Brain microvascular endothelial cell (primary cell): Measurements from ENCODE around the gene WDR90.

Experiments used
- DNase-seq: peaks from one replicate; pipeline ENCODE4 v3.0.0-alpha.2; 2020
- H3K27ac ChIP-seq: fragments of 250-450 bp; sonication (Bioruptor Pico); 2 replicates; pipeline ENCODE4 v1.5.1; 2020; ENCODE audit warnings: mild to moderate bottlenecking, moderate library complexity
- H3K27me3 ChIP-seq: fragments of 250-450 bp; sonication (Bioruptor Pico); replicated peaks from 2 replicates; pipeline ENCODE4 v1.5.1; 2020; ENCODE audit warnings: mild to moderate bottlenecking
- H3K36me3 ChIP-seq: fragments of 250-450 bp; sonication (Bioruptor Pico); replicated peaks from 2 replicates; pipeline ENCODE4 v1.5.1; 2020; ENCODE audit warnings: mild to moderate bottlenecking
- H3K4me3 ChIP-seq: 2 replicates; pipeline ENCODE4 v1.5.1; 2011; ENCODE audit warnings: low read depth, mild to moderate bottlenecking, control low read depth, low read length, moderate library complexity
- in situ Hi-C: cut with HindIII; loops from 2 replicates; pipeline ENCODE4 v1.10.0; 2017; ENCODE audit warnings: low sequenced_read_pairs, low pct_ligation_motif_present
- TF ChIP-seq, protein P1 (sequence below): IDR thresholded peaks from 2 replicates; pipeline ENCODE4 v1.5.1; 2011; ENCODE audit warnings: low read depth, mild to moderate bottlenecking, moderate library complexity, low read length, control low read depth, inconsistent platforms; ENCODE audit errors: missing control alignments

WDR90 gene

DNA sequence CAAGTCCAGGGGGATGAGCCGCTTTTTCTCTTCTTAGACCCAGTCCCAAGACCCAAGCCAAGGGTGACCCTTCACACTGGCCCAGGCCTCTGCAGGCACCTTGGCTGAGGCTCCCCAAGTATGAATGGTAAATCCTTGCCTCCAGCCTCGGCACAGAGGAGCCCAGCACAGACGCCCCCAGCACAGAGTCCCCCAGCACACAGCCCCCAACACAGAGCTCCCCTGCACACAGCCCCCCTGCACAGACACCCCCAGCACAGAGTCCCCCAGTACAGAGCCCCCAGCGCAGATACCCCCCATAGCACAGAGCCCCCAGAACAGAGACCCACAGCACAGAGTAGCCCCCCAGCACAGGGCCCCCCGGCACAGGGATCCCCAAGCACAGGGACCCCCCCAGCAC, 8.6 kb upstream of the WDR90 start:
- TF ChIP-seq, protein P1, sequence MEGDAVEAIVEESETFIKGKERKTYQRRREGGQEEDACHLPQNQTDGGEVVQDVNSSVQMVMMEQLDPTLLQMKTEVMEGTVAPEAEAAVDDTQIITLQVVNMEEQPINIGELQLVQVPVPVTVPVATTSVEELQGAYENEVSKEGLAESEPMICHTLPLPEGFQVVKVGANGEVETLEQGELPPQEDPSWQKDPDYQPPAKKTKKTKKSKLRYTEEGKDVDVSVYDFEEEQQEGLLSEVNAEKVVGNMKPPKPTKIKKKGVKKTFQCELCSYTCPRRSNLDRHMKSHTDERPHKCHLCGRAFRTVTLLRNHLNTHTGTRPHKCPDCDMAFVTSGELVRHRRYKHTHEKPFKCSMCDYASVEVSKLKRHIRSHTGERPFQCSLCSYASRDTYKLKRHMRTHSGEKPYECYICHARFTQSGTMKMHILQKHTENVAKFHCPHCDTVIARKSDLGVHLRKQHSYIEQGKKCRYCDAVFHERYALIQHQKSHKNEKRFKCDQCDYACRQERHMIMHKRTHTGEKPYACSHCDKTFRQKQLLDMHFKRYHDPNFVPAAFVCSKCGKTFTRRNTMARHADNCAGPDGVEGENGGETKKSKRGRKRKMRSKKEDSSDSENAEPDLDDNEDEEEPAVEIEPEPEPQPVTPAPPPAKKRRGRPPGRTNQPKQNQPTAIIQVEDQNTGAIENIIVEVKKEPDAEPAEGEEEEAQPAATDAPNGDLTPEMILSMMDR = no peak
- DNase-seq = no peak
- in situ Hi-C loops = no loop called here
- H3K36me3 ChIP-seq = no peaks in the 10 kb centered on the region
- no peak overlapping the region for H3K27ac ChIP-seq
- no peak overlapping the region for H3K4me3 ChIP-seq
- H3K27me3 ChIP-seq = no peaks in the 10 kb centered on the region

DNA sequence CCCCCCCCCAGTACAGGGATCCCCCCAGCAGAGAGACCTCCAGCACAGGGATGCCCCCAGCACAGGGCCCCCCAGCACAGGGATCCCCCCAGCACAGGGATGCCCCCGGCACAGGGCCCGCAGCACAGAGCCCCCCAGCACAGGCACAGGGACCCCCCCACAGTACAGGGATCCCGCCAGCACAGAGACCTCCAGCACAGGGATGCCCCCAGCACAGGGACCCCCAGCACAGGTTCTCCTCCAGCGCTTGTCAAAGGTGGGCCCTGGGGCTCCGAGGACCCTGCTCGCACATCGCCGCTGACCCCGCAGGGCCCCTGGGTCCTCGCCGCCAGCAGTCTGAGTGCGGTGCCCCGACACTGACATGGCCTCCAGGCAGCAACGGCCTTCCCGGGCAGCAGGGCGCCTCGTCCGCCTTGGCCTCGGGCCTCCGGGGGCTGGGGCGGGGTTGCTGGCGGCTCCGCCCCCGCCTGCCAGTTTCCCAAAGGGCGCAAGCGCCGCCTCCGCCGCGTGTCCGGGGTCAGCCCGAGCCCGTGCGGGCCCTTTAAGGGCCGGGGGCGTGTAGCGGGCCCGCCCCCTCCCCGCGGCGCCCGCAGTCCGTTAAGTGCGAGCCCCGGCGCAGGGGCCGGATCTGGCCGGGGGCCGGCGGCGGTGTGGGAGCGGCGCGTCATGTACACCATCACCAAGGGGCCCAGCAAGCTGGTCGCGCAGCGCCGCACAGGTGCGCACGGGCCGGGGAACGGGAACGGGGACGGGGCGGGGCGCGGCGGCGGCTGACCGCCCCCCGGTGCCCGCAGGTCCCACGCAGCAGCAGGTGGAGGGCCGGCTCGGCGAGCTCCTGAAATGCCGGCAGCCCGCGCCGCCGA, 7.6 kb upstream of the WDR90 start, which contains the start of gene MCRIP2:
Gene MCRIP2 (plus strand): TSS at position 503 of the 863 bp plus-strand sequence. CDS start 164 bp downstream, at position 667.
- H3K27ac ChIP-seq = no peak within 1 kb of the TSS
- DNase-seq = peak; percentile 18
- H3K27me3 ChIP-seq = no peaks in the 10 kb centered on the region
- TF ChIP-seq, protein P1 = no peak
- no peaks in the 10 kb centered on the region for H3K36me3 ChIP-seq
- in situ Hi-C loops = no loop called here
- H3K4me3 ChIP-seq = peak within 1 kb of the TSS; percentile 53

DNA sequence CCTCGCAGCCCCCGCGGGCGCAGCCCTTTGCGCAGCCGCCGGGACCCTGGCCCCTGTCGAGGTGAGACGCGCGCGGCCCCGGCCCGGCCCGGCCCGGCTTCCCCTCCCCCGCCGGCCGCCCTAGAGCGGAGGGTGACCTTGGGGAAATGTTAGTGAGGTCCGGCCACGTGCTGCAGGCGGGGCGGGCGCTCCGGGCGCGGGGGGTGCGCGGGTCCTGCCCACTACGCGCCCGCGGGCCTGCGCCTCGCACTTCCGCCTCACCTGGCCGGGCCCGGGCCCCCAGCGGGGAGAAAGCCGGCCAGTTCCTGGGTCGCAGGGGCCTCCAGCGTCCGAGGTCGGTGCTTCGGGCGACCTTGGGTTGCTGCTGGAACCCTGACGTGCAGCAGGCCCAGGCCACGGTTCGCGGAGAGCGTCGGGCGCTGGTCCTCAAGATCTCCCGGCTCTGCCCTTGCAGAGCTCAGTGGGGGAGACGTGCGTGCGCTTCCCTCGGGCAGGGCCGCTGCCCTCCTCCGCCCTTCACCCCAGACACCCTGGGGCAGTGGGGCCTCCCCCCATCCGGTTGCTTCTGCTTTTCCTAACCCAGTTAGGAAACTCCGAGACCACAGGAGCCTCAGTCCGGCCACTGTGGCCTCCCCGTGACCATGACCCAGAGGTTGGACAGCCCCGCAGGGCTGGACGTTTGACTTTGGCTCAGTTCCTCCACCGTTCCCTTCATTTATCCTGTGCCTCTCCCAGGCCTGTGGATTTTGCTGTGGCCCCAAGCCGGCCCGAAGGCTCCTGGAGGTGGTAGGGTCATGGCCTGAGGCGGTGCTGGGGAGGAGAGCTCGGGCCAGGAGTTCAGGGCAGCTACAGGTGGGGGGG, 6.7 kb upstream of the WDR90 start:
- Histone ChIP-seq H3K36me3 (no peaks in the 10 kb centered on the region), H3K27ac (no peak overlapping the region), H3K4me3 (peak overlapping the region; percentile 53), H3K27me3 (no peaks in the 10 kb centered on the region)
- TF ChIP-seq, protein P1 = no peak
- no peak for DNase-seq
- in situ Hi-C loops = no loop called here

DNA sequence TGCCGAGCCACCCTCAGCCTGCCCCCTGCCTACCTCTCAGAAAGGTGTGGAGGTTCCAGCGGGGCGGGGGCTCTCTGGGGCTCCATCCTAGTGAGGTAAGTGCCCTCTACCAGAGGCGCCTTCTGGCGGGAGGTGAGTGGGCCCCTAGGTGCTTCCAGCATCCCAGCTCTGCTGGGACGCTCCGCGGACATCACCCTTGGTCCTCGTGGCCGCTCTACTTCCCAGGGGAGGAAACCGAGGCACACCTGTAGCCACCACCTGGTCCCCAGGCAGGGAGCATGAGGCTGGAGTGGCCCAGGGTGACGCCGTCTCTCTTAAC, 6.2 kb upstream of the WDR90 start:
- H3K36me3 ChIP-seq = no peaks in the 10 kb centered on the region
- H3K27ac ChIP-seq = no peak overlapping the region
- in situ Hi-C loops = no loop called here
- no peak for DNase-seq
- H3K27me3 ChIP-seq = no peaks in the 10 kb centered on the region
- TF ChIP-seq, protein P1 = no peak
- H3K4me3 ChIP-seq = peak overlapping the region; percentile 53

DNA sequence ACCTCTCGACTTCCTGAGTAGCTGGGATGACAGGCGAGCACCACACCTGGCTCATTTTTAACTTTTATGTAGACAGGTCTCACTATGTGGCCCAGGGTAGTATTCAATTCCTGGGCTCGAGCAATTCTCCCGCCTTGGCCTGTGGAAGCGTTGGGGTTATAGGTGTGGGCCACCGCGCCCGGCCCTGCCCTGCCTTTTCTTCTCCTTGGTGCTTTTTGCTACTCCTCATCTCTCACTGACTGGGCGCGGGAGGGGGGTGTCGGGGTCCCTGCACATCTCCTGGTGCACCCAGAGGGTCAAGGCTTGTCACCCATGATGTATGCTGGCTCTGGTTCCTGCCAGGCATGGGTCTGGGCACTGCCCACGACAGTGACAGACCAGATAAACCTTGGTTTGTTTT, 4.6 kb upstream of the WDR90 start:
- no peak for DNase-seq
- no peaks in the 10 kb centered on the region for H3K27me3 ChIP-seq
- H3K27ac ChIP-seq = no peak overlapping the region
- in situ Hi-C loops = no loop called here
- TF ChIP-seq, protein P1 = no peak
- no peaks in the 10 kb centered on the region for H3K36me3 ChIP-seq
- no peak overlapping the region for H3K4me3 ChIP-seq
